Gastrocnemius medialis (tissue), 4 donors: Measurements from ENCODE around the gene SLC2A4. TPM values are rescaled to one million over a fixed set of nuclear protein-coding genes. Genes with fewer than 3 reads are reported as not detected.
A peak's percentile ranks its signal among the peaks of the same experiment; 100 is the strongest.
"Not testable (repeated sequence)": the region's sequence is repeated elsewhere in the genome, so short reads cannot be mapped to it uniquely, and the experiment has no call there.

Experiments used
- ATAC-seq, 2 donors: fragments of 150-250 bp; one replicate each; pipeline ENCODE4 v1.9.1; 2016
- DNase-seq, 2 donors: peaks; one replicate each; pipeline ENCODE4 v3.0.0-alpha.2; 2019
- H3K27ac ChIP-seq, 4 donors: fragments of 200-600 bp; sonication (generic); 1 replicate in 1 of 4; 2 replicates in 3 of 4; pipeline ENCODE4 v1.5.1; 2016 to 2018; ENCODE audit warnings: mild to moderate bottlenecking in 2 of 4, moderate library complexity in 1 of 4
- H3K27me3 ChIP-seq, 3 donors: fragments of 200-600 bp; sonication (generic) in 2 of 3; 1 replicate in 1 of 3; 2 replicates in 2 of 3; pipeline versions ENCODE4 v1.5.1 to v1.6.0; 2016 to 2019; ENCODE audit warnings: mild to moderate bottlenecking in 1 of 3, moderate library complexity in 1 of 3
- H3K36me3 ChIP-seq, 2 donors: fragments of 200-600 bp; sonication (generic) in 1 of 2; one replicate each; pipeline ENCODE4 v1.5.1; 2017 to 2018
- H3K4me1 ChIP-seq, 2 donors: fragments of 200-600 bp; sonication (generic) in 1 of 2; one replicate each; pipeline ENCODE4 v1.5.1; 2016 to 2017; ENCODE audit warnings: mild to moderate bottlenecking in 2 of 2
- H3K4me3 ChIP-seq, 4 donors: fragments of 200-600 bp; sonication (generic) in 3 of 4; 1 replicate in 1 of 4; 2 replicates in 3 of 4; pipeline ENCODE4 v1.5.1; 2016 to 2019; ENCODE audit warnings: mild to moderate bottlenecking in 2 of 4
- H3K9me3 ChIP-seq, 3 donors: fragments of 200-600 bp; sonication (generic) in 2 of 3; 1 replicate in 1 of 3; 2 replicates in 2 of 3; pipeline ENCODE4 v1.5.1; 2016 to 2019
- POLR2A ChIP-seq, 2 donors: fragments of 450-650 bp; IDR thresholded peaks; one replicate each; pipeline ENCODE4 v1.6.1; 2017; ENCODE audit warnings: antibody characterized with exemption in 2 of 2, mild to moderate bottlenecking in 2 of 2, moderate library complexity in 2 of 2
- in situ Hi-C, 4 donors: fragments of 200-750 bp; cut with MboI; loops; one replicate each; pipeline versions ENCODE4 v1.15.0 to v1.8.0; 2017; ENCODE audit warnings: low sequenced_read_pairs in 4 of 4
- intact Hi-C: fragments of 100-400 bp; cut with DNase I; formaldehyde crosslinking; loops from one replicate; pipeline ENCODE4 v1.15.1; 2023; ENCODE audit warnings: low total_unique reads
- total RNA-seq, 4 donors: library from RNA; depleted of rRNA; stranded (reverse); fragments of >200 nt; gene quantifications; one replicate each; pipeline versions ENCODE4 v1.1.0 to v1.2.3, GENCODE V29; 2016
- TF ChIP-seq, protein P1 (sequence below), 5 experiments: fragments of 450-650 bp in 3 of 5; fragments of 200-600 bp in 2 of 5; sonication (generic) in 2 of 5; IDR thresholded peaks in 4 of 5; conservative IDR thresholded peaks in 1 of 5; 1 replicate in 4 of 5; 2 replicates in 1 of 5; pipeline ENCODE4 v1.5.1; 2016 to 2019; ENCODE audit warnings: antibody characterized with exemption in 5 of 5, mild to moderate bottlenecking in 3 of 5, moderate library complexity in 3 of 5

The SLC2A4 gene
- total RNA-seq, 4 donors from 2014 or later, result 148 to 310 (median 227) TPM

- H3K36me3 ChIP-seq, result peaks cover 0 to 16% of the 10 kb centered on the region in 2 donors
- ATAC-seq (peak; percentile 87 to 88), DNase-seq (peak; percentile 97 to 99)
- no peaks in the 10 kb centered on the region for H3K9me3 ChIP-seq
- in situ Hi-C loops (loop anchor here in 1 of 4 donors (25.0 kb wide), 1 partner anchor 292 kb away; the partner anchor contains the start of genes SLC16A11 and SLC16A13), intact Hi-C loops (loop anchor here (1.0 to 5.0 kb wide), 3 partner anchors 21 to 233 kb away; partner anchors contain the start of genes EIF5A and SENP3)
- H3K4me3 ChIP-seq, result peak overlapping the region; percentile 78 to 99 (median 93)
- peaks cover 0 to 3% (median 2%) of the 10 kb centered on the region in 3 donors for H3K27me3 ChIP-seq
- TF ChIP-seq, protein P1, sequence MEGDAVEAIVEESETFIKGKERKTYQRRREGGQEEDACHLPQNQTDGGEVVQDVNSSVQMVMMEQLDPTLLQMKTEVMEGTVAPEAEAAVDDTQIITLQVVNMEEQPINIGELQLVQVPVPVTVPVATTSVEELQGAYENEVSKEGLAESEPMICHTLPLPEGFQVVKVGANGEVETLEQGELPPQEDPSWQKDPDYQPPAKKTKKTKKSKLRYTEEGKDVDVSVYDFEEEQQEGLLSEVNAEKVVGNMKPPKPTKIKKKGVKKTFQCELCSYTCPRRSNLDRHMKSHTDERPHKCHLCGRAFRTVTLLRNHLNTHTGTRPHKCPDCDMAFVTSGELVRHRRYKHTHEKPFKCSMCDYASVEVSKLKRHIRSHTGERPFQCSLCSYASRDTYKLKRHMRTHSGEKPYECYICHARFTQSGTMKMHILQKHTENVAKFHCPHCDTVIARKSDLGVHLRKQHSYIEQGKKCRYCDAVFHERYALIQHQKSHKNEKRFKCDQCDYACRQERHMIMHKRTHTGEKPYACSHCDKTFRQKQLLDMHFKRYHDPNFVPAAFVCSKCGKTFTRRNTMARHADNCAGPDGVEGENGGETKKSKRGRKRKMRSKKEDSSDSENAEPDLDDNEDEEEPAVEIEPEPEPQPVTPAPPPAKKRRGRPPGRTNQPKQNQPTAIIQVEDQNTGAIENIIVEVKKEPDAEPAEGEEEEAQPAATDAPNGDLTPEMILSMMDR (IDR thresholded peaks at IDR 0.05 in 4 of 5, conservative IDR thresholded peaks at IDR 0.05 in 1 of 5), result no peak
- peak; percentile 87 to 92 for TF ChIP-seq POLR2A (IDR thresholded peaks at IDR 0.05)
- peak overlapping the region; percentile 94 to 99 (median 96) for H3K27ac ChIP-seq
- peaks cover 15 to 24% of the 10 kb centered on the region in 2 donors for H3K4me1 ChIP-seq
These were observed 48.0 kb downstream of the SLC2A4 start for GRCh38 chr17:7329374-7329996.

- in situ Hi-C loops, result loop anchor here in 1 of 4 donors (25.0 kb wide), 1 partner anchor 293 kb away; the partner anchor contains the start of genes SLC16A11 and SLC16A13
- H3K4me3 ChIP-seq, result peak overlapping the region; percentile 78 to 99 (median 93)
- peak overlapping the region; percentile 94 to 99 (median 96) for H3K27ac ChIP-seq
- peak; percentile 65 to 70 for ATAC-seq
- intact Hi-C loops, result loop anchor here (1.0 to 5.0 kb wide), 3 partner anchors 20 to 232 kb away; partner anchors contain the start of genes EIF5A and SENP3
- H3K36me3 ChIP-seq, result peaks cover 0 to 10% of the 10 kb centered on the region in 2 donors
- TF ChIP-seq, protein P1 (IDR thresholded peaks at IDR 0.05 in 4 of 5, conservative IDR thresholded peaks at IDR 0.05 in 1 of 5), result no peak
- TF ChIP-seq POLR2A (IDR thresholded peaks at IDR 0.05), result no peak
- H3K4me1 ChIP-seq, result peaks cover 15 to 24% of the 10 kb centered on the region in 2 donors
- H3K27me3 ChIP-seq, result peaks cover under 1 to 8% (median 7%) of the 10 kb centered on the region in 3 donors
- DNase-seq, result peak; percentile 57 to 76
- H3K9me3 ChIP-seq, result no peaks in the 10 kb centered on the region
These were observed 48.6 kb downstream of the SLC2A4 start for GRCh38 chr17:7329997-7330637.

GRCh38 chr17:7330638-7331015 is 49.1 kb downstream of the SLC2A4 start:
- peak overlapping the region; percentile 78 to 99 (median 93) for H3K4me3 ChIP-seq
- ATAC-seq (no peak), DNase-seq (no peak)
- intact Hi-C loops (no loop called here), in situ Hi-C loops (loop anchor here in 1 of 4 donors (25.0 kb wide), 1 partner anchor 293 kb away; the partner anchor contains the start of genes SLC16A11 and SLC16A13)
- TF ChIP-seq, protein P1 (IDR thresholded peaks at IDR 0.05 in 4 of 5, conservative IDR thresholded peaks at IDR 0.05 in 1 of 5), result no peak
- no peak for TF ChIP-seq POLR2A (IDR thresholded peaks at IDR 0.05)
- H3K27me3 ChIP-seq, result peaks cover 6 to 10% (median 8%) of the 10 kb centered on the region in 3 donors
- peaks cover 0 to 5% of the 10 kb centered on the region in 2 donors for H3K36me3 ChIP-seq
- peak overlapping the region; percentile 94 to 99 (median 96) for H3K27ac ChIP-seq
- peaks cover 15 to 24% of the 10 kb centered on the region in 2 donors for H3K4me1 ChIP-seq
- H3K9me3 ChIP-seq, result no peaks in the 10 kb centered on the region

- in situ Hi-C loops, result loop anchor here in 1 of 4 donors (25.0 kb wide), 1 partner anchor 295 kb away; the partner anchor contains the start of genes SLC16A11 and SLC16A13
These were observed 50.6 kb downstream of the SLC2A4 start for GRCh38 chr17:7332111-7332510.

GRCh38 chr17:7332600-7333069 is 51.1 kb downstream of the SLC2A4 start:
- not testable (repeated sequence) for H3K27ac ChIP-seq

More at GRCh38 chr17:7332111-7332510, 50.6 kb downstream of the SLC2A4 start:
- peaks cover 15 to 24% of the 10 kb centered on the region in 2 donors for H3K4me1 ChIP-seq
- no peaks in the 10 kb centered on the region for H3K9me3 ChIP-seq
- no peak overlapping the region for H3K27ac ChIP-seq
- no peak for ATAC-seq
- peaks cover 18 to 24% (median 19%) of the 10 kb centered on the region in 3 donors for H3K27me3 ChIP-seq
- no peak overlapping the region for H3K4me3 ChIP-seq
- DNase-seq, result no peak
- TF ChIP-seq, protein P1 (IDR thresholded peaks at IDR 0.05 in 4 of 5, conservative IDR thresholded peaks at IDR 0.05 in 1 of 5), result no peak
- no peak for TF ChIP-seq POLR2A (IDR thresholded peaks at IDR 0.05)
- H3K36me3 ChIP-seq, result no peaks in the 10 kb centered on the region
- intact Hi-C loops, result no loop called here

More at GRCh38 chr17:7332600-7333069, 51.1 kb downstream of the SLC2A4 start:
- H3K4me3 ChIP-seq, DNase-seq, H3K9me3 ChIP-seq, ATAC-seq, H3K36me3 ChIP-seq, intact Hi-C loops: not testable (repeated sequence)
- peaks cover 14 to 22% of the 10 kb centered on the region in 2 donors for H3K4me1 ChIP-seq
- in situ Hi-C loops, result loop anchor here in 1 of 4 donors (25.0 kb wide), 1 partner anchor 295 kb away; the partner anchor contains the start of genes SLC16A11 and SLC16A13
- H3K27me3 ChIP-seq, result peaks cover 18 to 26% (median 24%) of the 10 kb centered on the region in 3 donors
